HG03558 (cell line): Measurements from ENCODE around the gene PPP2R5E.

Experiments used
- ATAC-seq: cut with Tn5 transposase; IDR thresholded peaks from one replicate; pipeline ENCODE4 v1.9.1; 2021; ENCODE audit warnings: moderate number of reproducible peaks; ENCODE audit not compliant: unreplicated experiment; ENCODE audit errors: extremely low read depth

Gene PPP2R5E

DNA sequence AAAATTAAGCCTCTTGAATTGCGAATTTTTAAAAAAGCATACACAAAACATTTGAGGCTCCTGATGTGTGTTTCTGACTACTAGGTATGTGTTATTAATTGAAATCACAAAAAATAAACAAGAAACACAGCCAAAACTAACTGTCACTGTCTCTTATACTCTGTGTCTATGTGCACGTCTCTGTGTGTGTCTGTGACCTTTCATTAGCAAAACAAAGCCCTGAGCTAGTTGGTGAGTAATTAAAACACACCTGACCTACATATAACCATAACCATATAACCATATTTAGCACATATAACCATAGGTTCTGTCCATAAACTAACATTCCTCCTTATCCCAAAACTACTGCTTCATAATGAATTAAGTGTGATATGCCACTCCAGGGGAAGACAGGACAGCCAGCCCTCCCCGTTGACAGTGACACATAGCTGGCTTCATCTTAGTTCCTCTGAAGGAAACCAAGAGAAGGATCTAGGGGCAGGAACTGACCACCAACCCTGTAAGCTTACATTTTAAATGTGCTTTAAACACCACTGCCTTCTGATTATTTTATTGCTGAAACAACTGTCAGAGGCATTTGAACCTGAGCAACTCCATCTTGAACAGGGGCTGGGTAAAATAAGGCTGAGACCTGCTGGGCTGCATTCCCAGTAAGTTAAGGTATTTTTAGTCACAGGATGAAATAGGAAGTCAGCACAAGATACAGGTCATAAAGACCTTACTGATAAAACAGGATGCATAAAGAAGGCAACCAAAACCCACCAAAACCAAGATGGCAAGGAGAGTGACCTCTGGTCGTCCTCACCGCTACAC lies 106.7 kb downstream of the PPP2R5E start:
- ATAC-seq = no peak

DNA sequence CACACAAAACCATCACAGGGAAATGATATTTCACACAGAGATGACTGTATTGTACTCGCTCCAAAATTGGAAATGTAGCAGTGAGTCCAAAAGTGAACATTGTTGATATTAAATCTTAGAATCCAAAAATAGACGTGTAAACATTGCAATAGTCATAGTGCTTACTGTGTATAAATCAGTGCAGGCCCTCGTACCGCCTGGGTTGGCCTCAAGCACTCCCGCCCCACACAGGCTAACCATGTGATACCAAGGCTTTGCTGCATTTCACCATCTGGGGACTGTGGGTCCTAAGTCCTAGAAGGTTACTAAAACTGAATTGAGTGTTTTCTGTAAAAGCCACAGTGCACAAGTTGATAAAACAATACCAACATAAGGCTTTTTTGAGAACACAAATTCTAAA lies 107.3 kb downstream of the PPP2R5E start:
- ATAC-seq = no peak

DNA sequence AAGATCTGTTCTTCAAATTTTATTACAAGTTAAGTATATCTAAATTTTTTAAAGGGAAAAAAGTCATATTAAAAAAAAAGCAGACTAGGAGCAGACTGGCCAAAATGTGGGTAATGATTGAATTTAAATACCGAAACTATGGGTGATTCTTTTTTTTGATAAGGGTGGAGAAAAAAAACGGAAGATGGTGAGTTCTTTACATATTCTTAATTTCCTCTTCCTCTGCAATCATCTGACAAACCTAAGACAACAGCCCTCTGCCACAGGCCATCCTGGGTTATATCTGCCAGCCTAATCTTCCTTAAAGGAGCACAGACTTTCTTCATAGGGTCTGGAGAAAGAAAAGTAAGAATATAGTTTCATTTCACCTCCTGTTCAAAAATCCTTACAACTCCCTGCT lies 108.0 kb downstream of the PPP2R5E start:
- ATAC-seq = no peak

DNA sequence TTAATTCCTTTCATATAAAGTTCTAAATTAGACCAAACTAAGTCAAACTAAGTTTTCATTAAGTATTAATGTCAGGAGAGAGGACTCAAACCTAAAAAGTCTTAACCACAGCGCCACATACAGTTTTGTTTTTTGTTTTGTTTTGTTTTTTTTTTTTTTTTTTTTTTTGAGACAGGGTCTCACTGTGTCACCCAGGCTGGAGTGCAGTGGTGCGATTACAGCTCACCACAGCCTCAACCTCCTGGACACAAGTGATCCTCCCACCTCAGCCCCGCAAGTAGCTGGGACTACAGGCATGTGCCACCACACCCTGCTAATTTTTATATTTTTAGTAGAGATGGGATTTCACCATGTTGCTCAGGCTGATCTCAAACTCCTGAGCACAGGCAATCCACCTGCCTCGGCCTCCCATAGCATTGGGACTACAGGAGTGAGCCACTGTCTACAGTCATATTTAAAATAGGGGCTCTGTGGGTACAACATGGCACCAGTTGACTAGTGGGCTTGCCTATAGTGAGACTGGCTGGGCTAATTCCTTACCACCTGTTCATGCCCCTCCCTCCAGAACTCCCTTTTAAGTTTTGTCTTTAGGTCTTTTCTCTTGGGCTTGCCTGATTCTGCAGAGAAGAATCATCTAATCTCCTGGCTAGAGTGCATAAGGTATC lies 110.2 kb downstream of the PPP2R5E start:
- no peak for ATAC-seq

DNA sequence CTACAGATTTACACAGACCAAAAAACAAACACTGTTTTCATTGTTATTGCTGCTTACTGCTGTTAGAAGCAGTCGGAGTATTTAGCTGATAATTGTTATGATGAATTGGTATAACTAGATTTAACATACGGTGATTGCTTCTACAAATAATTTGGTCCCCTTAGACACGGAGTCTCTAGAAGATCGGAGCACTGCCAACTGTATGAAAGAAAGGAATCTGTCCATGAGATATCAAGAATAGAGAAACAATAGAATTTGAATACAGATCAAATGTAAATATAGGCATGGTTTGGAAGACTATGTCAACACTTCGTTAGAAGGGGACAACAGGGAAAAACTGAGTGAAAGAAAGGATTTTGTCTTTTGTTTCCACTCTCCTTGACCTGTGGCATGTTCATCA lies 110.9 kb downstream of the PPP2R5E start:
- no peak for ATAC-seq

DNA sequence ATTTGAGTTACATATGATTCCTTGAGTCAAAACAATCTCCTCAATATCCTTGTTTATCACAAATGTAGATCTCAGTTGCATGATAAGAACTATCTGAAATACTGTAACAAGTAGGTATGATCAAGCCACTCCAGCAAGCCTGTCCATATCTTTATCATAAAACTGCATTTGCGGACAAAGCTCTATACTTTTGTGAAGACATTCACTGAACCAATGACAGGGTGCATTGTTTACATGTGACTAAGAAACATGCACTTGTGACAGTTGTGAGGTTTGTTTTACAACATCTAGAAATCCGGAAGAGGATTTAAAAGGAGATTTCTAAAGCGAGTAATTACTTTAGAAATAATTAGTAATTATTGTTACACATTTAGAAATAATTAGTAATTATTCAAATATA lies 111.7 kb downstream of the PPP2R5E start:
- ATAC-seq = no peak

DNA sequence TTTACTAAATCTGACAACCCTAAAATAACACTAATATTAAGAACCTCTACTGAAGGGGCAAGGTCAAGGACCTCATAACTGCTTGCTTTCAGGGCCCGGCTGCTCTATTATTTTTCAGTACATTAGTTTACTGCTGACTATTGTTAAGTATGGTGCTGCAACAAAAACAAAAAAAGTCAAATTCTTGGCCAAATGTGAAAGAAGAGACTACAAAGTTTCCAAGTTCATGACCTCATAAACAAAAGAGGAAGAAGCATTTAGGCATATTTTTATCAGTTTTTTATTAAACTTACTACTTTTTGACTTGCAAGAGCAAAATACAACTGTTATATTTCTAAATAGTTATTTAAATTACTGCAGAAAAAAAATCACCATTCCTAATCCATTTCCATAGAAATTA lies 114.7 kb downstream of the PPP2R5E start:
- no peak for ATAC-seq

DNA sequence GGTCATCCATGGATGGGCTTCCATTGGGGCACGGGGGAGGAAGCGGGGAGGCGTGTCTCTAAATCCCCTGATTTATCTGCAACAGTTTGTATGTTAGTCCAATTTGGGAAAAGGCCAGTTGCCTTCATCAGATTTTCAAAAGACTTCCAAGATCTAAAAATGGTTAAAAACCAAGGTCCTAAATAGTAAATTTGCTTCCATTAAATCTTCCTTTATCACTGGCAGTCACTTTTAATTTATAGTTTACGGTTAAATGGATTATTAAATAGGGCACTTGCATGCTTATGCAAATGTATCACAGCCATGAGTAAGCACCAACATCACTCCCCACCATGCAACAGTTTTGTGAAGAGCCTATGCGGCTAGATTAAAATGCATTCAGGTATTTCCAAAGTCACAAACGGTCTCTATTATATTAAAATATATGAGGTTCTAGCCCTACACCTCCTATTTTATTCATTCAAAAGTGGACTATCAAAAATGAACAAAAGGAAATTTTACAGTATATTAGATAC lies 116.3 kb downstream of the PPP2R5E start:
- no peak for ATAC-seq

DNA sequence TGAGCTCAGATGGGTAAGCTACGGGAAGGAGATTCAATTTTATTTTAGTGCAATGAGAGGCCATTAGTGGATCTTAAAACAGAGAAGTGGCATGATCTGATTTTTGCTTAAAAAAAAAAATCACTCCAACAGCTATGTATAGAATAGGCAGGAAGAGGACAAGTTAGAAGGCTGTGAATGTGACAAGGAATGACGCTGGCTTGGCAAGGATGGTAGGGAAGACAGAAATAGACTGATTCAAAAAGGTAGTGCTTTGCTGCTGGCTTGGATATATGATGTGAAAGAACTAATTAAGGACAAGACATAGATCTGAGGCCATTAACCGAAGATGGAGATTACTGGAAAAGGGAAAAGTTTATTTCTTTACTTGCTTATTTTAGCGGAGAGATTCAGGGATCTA lies 119.3 kb downstream of the PPP2R5E start:
- no peak for ATAC-seq

DNA sequence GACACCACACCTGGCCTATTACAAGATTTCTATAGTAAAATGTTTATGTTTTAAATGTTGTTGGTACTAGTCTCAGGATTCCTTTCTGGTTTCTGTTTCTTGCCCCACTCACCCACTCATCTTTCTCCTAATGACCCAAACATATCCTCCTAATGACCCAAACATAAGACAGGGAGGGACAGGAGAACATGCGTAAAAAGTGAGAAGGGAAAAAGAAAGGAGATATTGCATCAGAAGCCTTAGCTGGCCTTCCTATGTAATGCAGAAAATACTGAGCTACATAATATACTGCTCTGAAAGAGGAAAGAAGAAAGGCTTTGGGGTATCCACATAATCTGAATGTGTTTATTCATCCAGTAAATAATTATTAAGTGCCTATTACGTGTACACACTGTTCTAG lies 119.8 kb downstream of the PPP2R5E start:
- no peak for ATAC-seq

DNA sequence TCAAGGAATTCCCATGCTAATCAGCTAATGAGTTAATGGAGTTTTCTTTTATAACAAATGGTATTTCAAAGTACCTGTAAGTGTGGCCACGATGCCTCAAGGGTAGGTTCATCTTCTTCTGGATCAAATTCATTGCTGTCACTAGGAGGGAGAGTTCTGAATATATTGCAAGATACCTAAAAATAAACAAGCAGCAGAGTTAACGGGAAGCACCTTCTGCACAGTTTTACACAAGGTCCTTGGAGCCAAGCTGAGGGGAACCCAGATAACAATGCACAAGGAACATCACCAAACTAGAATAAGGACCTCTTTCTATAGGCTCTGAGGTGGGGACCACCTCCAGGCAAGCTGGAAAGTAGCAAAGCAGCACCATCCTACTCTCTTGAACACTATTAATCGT lies 121.3 kb downstream of the PPP2R5E start:
- no peak for ATAC-seq

DNA sequence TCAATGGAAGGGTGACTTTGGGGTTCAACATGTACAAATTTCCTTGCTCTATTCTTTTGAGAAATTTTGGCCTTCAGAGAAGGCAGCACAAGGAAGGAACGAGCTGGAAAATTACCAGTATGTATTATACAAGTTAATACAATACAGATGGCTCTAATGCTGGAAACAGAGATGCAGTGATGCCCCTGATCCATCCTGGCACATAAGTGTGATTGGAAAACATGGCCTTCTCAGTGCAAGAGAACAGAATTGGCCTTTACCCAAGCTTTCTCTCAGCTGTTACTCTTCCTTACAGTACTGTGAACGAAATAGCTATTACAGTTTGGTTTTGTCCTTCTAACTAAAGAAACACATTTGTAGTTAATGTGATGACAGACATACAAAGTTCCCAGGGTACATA lies 122.0 kb downstream of the PPP2R5E start:
- no peak for ATAC-seq

DNA sequence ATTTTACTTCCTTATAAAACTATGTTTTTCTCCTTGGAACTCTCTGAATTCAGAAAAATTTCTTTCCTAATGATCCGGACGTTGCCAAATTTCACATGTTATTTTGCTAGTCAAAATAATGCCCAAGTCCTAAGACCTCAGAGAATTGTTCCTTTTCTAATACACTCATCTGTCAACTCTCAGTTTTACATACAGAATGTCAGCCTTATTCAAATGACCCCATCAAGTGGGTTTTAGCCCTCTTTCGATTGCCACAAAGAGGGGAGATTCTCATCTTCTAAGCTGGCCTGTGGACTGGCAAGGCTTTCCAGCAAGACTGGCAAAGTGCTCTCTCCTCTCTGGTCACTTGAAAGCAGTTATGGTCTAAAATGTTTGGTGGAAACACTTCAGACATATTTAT lies 125.2 kb downstream of the PPP2R5E start:
- ATAC-seq = no peak

DNA sequence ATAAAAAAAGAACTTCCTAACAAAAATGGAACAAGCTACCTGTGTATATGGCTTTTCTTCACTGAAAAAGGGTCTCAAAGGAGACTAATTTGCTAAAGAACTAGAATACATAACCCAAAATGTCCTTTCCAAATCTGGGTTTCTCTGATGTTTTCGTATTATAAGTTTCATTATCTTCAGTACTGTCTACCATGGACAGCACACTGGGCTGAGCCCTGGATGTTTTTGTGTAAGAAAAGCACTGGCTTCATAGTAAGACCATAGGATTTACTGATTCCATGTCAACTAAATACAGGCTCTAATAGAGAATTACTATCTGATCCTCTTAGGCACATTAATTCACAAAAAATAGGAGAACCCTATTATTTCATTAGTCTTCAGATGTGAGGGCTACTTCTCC lies 130.2 kb downstream of the PPP2R5E start:
- no peak for ATAC-seq

DNA sequence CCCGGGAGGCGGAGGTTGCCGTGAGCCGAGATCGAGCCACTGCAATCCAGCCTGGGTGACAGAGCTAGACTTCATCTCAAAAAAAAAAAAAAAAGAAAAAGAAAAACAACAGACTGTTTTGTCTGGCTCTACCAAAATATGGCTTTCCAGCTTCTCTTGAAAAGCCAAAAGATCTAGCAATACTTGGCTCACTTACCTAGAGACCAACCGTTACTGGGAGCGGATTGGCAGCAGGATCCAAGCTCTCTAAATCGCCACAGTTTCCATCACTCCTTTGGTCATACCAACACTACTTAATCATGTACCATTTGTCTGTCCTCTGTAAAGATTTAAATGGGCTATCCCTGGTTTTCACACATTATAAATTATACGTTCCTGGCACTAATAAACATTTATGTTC lies 136.8 kb downstream of the PPP2R5E start:
- ATAC-seq = no peak

DNA sequence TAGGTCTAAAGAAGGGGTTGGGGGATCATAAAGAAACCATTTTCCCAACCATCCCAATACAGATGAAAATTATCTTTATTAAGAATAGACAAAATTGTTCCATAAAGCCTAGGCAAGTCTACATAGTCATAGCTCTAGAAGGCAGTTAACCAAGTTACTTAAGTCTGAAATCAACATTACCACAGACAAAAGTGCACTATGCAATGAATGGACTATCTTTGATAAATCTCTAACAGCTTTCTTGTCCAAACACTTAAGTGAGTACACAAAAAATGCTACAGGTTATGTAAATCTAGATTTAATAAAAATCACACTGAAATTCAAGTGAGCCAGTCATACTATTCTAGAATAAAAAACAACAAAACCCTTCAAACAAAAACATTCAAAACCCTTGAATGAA lies 137.5 kb downstream of the PPP2R5E start:
- no peak for ATAC-seq

DNA sequence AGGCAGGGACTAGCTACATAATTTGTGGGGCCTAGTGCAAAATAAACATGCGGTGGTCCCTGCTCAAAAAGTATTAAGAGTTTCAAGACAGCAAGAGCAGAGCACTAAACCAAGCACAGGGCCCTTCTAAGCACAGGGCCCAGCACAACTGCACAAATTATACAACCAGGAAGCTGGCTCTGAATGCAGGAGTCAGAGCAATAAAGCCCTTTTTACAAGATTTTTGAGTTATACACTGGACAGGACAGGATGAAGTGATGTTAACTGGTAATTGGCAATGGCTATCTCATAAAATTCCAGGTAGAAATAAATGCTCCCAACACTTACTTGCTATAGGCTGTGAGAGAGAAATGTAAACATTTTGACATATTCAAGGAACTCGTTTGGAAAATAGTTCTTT lies 138.3 kb downstream of the PPP2R5E start:
- ATAC-seq = no peak

DNA sequence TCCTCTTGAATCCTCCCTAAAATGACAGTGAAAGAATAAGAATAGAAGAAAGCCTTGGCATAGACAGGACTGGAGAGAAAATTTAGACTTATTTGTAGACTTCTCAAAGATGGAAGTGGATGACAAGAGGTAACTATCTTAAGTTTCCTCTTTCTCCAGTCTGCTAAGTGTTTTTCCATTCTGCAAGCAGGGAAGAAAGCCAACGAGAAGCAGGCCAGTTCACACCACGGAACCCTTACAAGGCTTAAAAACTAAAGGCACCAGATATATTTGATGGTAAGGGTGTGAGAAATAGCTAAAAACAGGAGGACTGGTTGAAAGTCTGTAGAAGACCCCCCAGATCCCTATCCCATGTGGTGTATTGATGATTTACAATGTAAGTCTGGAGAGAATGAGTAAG lies 141.5 kb downstream of the PPP2R5E start:
- ATAC-seq = no peak

DNA sequence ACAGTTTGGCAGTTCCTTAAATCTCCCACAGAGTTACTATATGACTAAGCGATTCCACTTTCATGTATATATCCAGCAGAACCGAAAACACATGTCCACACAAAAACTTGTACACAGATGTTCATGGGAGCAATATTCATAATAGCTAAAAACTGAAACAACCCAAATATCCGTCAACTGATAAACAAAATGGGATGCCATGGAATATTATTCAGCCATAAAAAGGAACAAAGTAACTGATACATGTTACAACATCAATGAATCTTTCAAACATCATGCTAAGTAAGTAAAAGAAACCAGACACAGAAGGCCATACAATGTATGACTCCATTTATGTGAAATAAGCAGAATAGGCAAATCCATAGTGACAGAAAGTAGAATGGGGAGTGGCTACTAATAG lies 144.2 kb downstream of the PPP2R5E start:
- ATAC-seq = no peak

DNA sequence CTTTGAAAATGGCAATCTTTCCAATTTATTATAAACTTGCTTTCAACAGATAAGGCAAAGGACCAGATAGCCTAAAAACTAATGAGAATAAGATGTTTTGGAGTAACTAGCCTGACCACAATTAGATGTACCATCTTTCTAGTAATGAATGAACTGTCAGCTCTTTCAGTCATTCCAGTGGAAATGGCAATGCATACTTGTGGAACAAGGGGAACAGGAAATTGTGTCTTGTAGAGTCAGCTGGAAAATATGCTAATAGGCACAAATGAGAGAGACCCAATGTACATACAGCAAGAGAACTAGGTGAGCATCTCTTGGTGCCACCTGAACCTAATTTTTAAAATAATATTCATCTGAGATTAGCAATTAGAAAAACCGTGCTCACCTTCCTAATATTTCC lies 148.3 kb downstream of the PPP2R5E start:
- no peak for ATAC-seq

DNA sequence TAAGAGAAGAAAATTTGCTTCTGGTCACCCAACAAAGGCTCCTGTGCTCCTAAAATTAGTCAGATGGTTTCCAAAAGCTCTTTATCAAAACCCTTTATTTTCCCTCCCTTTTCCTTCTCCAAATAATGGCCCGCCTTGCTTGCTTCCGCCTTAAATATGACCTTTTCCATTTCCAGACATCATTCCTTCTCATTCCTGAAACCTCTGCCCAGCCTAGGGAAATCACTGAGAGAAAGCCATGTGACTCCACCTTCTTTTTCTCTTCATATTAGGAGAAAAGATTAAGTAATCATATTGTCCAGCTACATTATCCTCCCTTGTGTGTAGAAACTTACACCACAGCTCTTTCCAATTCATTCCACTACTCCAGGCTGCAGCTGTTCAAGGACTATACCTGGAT lies 148.7 kb downstream of the PPP2R5E start:
- ATAC-seq = no peak

DNA sequence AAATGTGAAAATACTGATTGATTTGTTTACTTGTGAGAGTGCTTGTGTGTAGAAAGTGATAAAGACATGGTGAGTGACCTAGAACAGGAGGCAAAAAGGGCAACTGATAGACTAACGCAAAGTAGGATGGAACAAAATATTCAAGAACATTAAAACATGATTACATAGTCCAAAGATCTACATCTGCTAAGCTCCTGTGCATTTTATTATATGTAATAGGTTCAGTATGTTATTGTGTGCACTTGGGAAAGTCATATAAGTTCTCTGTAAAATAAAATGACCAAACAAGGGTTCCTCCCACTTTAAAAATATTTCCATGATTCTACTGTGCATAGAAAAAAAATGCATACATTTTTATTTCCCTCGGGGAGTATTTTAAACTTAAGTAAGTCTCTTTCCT lies 150.2 kb downstream of the PPP2R5E start:
- no peak for ATAC-seq
